Measurements from ENCODE around the gene XIRP2.

XIRP2 gene

DNA sequence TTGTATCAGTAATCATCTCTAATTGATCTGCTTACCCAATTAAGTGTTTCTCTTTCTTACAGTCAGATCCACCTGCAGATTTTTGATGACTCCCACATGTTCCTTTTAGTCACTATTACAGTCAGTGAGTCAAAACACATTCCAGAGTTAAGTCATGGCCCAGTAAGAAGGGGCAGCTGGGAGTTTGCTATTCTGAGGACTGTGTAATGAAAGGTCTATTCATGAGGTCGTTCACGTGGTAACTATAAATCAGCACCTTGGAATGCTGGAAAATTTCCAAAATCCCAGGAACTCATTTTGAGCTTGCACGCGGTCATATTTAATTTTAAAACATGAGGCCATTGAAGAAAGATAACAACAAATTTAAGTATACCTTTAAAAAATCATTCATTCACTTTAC lies 252.5 kb downstream of the XIRP2 start:
- DNase-seq (ENCODE audit: low read depth) = no peak
- TF ChIP-seq CTCF (IDR thresholded peaks at IDR 0.05; ENCODE audit: low read depth, low read length) = no peak
- TF ChIP-seq, protein P1, sequence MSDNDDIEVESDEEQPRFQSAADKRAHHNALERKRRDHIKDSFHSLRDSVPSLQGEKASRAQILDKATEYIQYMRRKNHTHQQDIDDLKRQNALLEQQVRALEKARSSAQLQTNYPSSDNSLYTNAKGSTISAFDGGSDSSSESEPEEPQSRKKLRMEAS (IDR thresholded peaks at IDR 0.05; ENCODE audit: low read depth, low read length) = no peak
- TF ChIP-seq MYC (IDR thresholded peaks at IDR 0.05; ENCODE audit: low read depth, low read length) = no peak
- TF ChIP-seq POLR2A (IDR thresholded peaks at IDR 0.05; ENCODE audit: extremely low read depth, insufficient read length) = no peak
- H3K4me3 ChIP-seq (ENCODE audit: low read depth, low read length) = no peak overlapping the region

DNA sequence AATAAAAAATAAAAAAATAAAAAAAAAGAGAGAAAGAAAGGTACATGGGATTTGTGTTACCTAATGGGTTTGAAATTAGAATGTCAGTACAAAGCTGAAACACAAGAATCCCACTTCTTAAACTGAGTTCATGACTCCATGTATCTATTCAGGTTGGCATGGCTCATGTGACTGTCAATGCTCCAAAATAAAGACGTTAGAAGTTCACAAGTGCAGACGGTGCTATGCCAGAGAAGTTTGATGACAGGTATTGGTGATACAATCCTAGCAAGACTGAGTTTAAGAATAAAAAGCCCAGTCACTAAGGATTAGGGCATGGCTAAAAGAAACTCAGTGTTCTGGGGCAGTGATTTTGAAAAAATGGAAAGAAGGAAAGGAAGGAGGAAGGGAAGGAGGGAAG lies 254.3 kb downstream of the XIRP2 start:
- TF ChIP-seq POLR2A (IDR thresholded peaks at IDR 0.05; ENCODE audit: extremely low read depth, insufficient read length) = no peak
- TF ChIP-seq MYC (IDR thresholded peaks at IDR 0.05; ENCODE audit: low read depth, low read length) = no peak
- no peak for TF ChIP-seq CTCF (IDR thresholded peaks at IDR 0.05; ENCODE audit: low read depth, low read length)
- TF ChIP-seq, protein P1 (IDR thresholded peaks at IDR 0.05; ENCODE audit: low read depth, low read length) = no peak
- H3K4me3 ChIP-seq (ENCODE audit: low read depth, low read length) = no peak overlapping the region
- DNase-seq (ENCODE audit: low read depth) = no peak

GRCh38 chr2:167144179-167144898 lies 256.1 kb downstream of the XIRP2 start:
- DNase-seq (ENCODE audit: low read depth) = no peak
- TF ChIP-seq, protein P1 (IDR thresholded peaks at IDR 0.05; ENCODE audit: low read depth, low read length) = no peak
- TF ChIP-seq CTCF (IDR thresholded peaks at IDR 0.05; ENCODE audit: low read depth, low read length) (no peak), MYC (IDR thresholded peaks at IDR 0.05; ENCODE audit: low read depth, low read length) (no peak), POLR2A (IDR thresholded peaks at IDR 0.05; ENCODE audit: extremely low read depth, insufficient read length) (no peak)
- no peak overlapping the region for H3K4me3 ChIP-seq (ENCODE audit: low read depth, low read length)

DNA sequence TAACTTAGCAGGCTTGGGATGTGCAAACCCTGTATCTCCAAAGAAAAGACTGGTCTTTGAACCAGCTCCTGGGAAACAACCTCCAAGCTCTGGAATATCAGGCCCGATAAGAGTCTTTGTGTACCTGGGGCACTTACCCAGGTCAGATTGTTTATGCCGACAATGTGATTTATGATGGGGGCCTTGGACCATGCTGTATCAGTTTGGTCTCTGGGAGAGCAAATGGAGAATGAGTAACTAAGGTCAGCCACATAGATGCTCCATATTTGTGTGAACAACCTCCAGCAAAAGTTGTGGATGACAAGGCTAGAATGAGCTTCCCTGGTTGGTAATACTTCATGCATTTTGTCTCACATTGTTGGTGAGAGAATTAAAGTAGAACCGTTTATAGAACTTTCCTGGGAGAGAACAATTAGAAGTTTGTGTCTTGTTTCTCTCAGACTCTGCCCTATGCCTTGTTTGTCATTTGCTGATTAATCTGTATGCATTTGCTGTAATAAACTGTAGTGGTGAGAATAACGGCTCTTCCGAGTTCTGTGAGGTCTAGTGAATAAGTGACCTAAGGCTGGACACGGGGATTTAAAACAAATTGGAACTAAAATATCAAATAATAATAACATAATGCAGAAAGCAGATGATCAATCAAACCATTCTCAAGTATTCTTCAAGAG lies 259.1 kb downstream of the XIRP2 start:
- H3K4me3 ChIP-seq (ENCODE audit: low read depth, low read length) = no peak overlapping the region
- no peak for DNase-seq (ENCODE audit: low read depth)
- TF ChIP-seq POLR2A (IDR thresholded peaks at IDR 0.05; ENCODE audit: extremely low read depth, insufficient read length) (no peak), CTCF (IDR thresholded peaks at IDR 0.05; ENCODE audit: low read depth, low read length) (no peak), MYC (IDR thresholded peaks at IDR 0.05; ENCODE audit: low read depth, low read length) (no peak)
- TF ChIP-seq, protein P1 (IDR thresholded peaks at IDR 0.05; ENCODE audit: low read depth, low read length) = no peak

DNA sequence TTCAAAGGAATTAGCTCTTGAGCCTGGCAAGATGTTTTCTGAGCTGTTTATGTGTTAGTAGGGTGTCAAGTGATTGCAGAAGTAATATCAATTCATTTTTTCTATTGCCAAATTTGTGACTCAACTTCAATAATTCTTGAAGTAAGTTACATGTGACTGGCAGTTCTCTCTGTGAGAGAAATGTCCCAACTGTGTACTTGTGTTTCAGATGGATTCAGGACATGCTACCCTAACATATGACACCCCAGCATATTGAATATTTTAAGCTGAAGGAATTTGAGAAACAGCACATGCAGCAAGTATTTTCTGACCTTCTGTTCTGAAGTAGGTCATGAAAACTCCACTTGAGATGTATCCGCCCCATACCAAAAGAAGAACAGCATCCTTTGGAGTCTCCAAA lies 263.6 kb downstream of the XIRP2 start:
- TF ChIP-seq CTCF (IDR thresholded peaks at IDR 0.05; ENCODE audit: low read depth, low read length) = no peak
- TF ChIP-seq, protein P1 (IDR thresholded peaks at IDR 0.05; ENCODE audit: low read depth, low read length) = no peak

More for the DNA sequence above, 263.6 kb downstream of the XIRP2 start:
- DNase-seq (ENCODE audit: low read depth) = no peak
- H3K4me3 ChIP-seq (ENCODE audit: low read depth, low read length) = no peak overlapping the region
